ENCODE results near the gene MAFB.

- TF ChIP-seq POLR2AphosphoS5 (IDR thresholded peaks at IDR 0.05) = no peak
- TF ChIP-seq POLR2A (IDR thresholded peaks at IDR 0.05) = no peak
- TF ChIP-seq CTCF (IDR thresholded peaks at IDR 0.05) = no peak
- no peak for TF ChIP-seq EP300 (IDR thresholded peaks at IDR 0.05)
Measured at GRCh38 chr20:40686893-40687292, 2.1 kb downstream of the MAFB start.
